OCI-LY3 (cell line): Measurements from ENCODE around the gene ACTA2.

Experiments used
- H2AFZ ChIP-seq: fragments of 200-600, 300-600 bp; shearing (Covaris generic); 2 replicates; pipeline ENCODE4 v1.6.0; 2014; ENCODE audit warnings: antibody characterized with exemption, low read depth, low read length
- H3K27ac ChIP-seq: fragments of 200-600, 300-600 bp; sonication (generic); 2 replicates; pipeline ENCODE4 v1.5.1; 2014; ENCODE audit warnings: mild to moderate bottlenecking, low read length, moderate library complexity, mixed read lengths
- H3K27me3 ChIP-seq: fragments of 200-600, 300-600 bp; sonication (generic); 2 replicates; pipeline ENCODE4 v1.6.1; 2014; ENCODE audit warnings: low read depth, low read length, mixed read lengths
- H3K36me3 ChIP-seq: fragments of 200-600, 300-600 bp; sonication (generic); replicated peaks from 2 replicates; pipeline ENCODE3; 2014; ENCODE audit warnings: low read depth, low read length, mixed read lengths
- H3K4me1 ChIP-seq: fragments of 300-600, 200-600 bp; sonication (generic); 2 replicates; pipeline ENCODE4 v1.6.1; 2014; ENCODE audit warnings: low read length, mixed read lengths
- H3K4me2 ChIP-seq: fragments of 200-600, 300-600 bp; sonication (generic); 2 replicates; pipeline ENCODE4 v1.6.1; 2014; ENCODE audit warnings: low read length, mixed read lengths
- H3K4me3 ChIP-seq: fragments of 300-600, 200-600 bp; sonication (generic); 2 replicates; pipeline ENCODE4 v1.5.1; 2014; ENCODE audit warnings: antibody characterized with exemption, mild to moderate bottlenecking, low read length, moderate library complexity
- H3K79me2 ChIP-seq: fragments of 300-600, 200-600 bp; shearing (Covaris generic); 2 replicates; pipeline ENCODE4 v1.6.1; 2014; ENCODE audit warnings: mild to moderate bottlenecking, low read length, mixed read lengths
- H3K9ac ChIP-seq: fragments of 300-600, 200-600 bp; shearing (Covaris generic); 2 replicates; pipeline ENCODE4 v1.6.0; 2014; ENCODE audit warnings: mild to moderate bottlenecking, low read length, moderate library complexity
- H3K9me3 ChIP-seq: fragments of 200-600, 300-600 bp; shearing (Covaris generic); 2 replicates; pipeline ENCODE4 v1.6.1; 2014; ENCODE audit warnings: low read length, mixed read lengths; ENCODE audit not compliant: insufficient read depth
- H4K20me1 ChIP-seq: fragments of 200-600, 300-600 bp; sonication (generic); 2 replicates; pipeline ENCODE4 v1.6.1; 2016; ENCODE audit warnings: low read length, mixed read lengths; ENCODE audit not compliant: insufficient read depth
- EZH2phosphoT487 ChIP-seq: fragments of 200-600 bp; shearing (Covaris generic); IDR thresholded peaks from 2 replicates; pipeline ENCODE4 v1.6.1; 2018; ENCODE audit warnings: antibody characterized with exemption, mixed run types, low read depth
- TF ChIP-seq, protein P1 (sequence below): fragments of 200-600, 300-600 bp; sonication (generic); IDR thresholded peaks from 2 replicates; pipeline ENCODE4 v1.5.1; 2014; ENCODE audit warnings: antibody characterized with exemption, low read length, low read depth

ACTA2 gene

DNA sequence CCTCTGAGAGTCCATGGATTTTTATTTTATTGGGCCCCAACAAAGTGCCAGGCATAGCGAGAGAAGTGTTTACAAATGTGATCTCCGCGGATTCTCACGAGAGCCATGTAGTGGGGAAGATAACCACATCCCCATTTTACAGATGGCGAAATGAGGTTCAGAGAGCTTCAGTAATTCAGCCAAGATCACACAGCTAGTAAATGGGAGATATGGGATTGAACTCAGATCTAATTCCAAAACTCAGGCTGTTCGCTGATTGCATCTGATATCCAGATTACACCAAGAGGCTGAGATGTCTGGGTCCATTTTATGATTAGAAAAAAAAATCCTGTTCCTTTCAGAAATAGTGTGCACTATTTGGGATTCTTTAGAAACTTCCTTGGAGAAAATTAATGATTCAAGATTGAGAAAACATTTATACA is 39.3 kb upstream of the ACTA2 start:
- peak overlapping the region; percentile 96 for H3K4me3 ChIP-seq
- H3K4me2 ChIP-seq: peak overlapping the region; percentile 89
- no peaks in the 10 kb centered on the region for H3K9me3 ChIP-seq
- H3K9ac ChIP-seq: peak overlapping the region; percentile 87
- H3K79me2 ChIP-seq: peaks cover 48% of the 10 kb centered on the region
- peaks cover 58% of the 10 kb centered on the region for H3K4me1 ChIP-seq
- H3K36me3 ChIP-seq: no peaks in the 10 kb centered on the region
- TF ChIP-seq, protein P1, sequence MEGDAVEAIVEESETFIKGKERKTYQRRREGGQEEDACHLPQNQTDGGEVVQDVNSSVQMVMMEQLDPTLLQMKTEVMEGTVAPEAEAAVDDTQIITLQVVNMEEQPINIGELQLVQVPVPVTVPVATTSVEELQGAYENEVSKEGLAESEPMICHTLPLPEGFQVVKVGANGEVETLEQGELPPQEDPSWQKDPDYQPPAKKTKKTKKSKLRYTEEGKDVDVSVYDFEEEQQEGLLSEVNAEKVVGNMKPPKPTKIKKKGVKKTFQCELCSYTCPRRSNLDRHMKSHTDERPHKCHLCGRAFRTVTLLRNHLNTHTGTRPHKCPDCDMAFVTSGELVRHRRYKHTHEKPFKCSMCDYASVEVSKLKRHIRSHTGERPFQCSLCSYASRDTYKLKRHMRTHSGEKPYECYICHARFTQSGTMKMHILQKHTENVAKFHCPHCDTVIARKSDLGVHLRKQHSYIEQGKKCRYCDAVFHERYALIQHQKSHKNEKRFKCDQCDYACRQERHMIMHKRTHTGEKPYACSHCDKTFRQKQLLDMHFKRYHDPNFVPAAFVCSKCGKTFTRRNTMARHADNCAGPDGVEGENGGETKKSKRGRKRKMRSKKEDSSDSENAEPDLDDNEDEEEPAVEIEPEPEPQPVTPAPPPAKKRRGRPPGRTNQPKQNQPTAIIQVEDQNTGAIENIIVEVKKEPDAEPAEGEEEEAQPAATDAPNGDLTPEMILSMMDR: no peak
- TF ChIP-seq EZH2phosphoT487: no peak
- H4K20me1 ChIP-seq: no peaks in the 10 kb centered on the region
- H3K27ac ChIP-seq: peak overlapping the region; percentile 56
- peak overlapping the region; percentile 73 for H2AFZ ChIP-seq
- no peaks in the 10 kb centered on the region for H3K27me3 ChIP-seq

DNA sequence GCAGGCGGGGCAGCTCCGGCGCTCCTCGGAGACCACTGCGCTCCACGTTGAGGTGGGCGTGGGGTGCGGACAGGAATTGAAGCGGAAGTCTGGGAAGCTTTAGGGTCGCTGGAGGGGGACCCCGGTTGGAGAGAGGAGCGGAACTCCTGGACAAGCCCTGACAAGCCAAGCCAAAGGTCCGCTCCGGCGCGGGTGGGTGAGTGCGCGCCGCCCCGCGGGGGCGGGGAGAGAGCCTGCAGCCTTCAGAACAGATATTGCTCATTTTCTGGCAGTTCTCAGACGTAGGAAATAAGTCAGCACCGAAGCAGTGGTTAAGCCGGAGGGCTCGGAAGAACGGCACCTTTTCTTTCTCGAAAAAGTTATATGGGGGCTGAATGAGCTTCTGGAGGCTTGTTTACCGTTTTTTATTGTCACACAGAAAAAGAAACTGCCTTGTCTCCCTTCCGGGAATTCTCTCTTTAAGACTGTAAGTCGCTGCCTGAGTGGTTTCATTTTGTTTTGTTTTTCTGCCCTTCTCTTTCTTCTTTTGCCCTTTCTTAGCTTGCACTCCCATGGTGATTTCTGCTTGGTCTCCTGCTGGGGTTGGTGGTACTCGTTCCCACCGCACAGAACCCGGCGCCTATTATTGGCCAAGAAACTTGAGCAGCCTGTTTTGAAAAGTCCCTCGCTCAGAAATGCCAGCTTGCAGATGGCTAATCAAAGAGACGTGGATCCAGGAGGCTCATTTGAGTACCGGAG is 38.8 kb upstream of the ACTA2 start:
- peak overlapping the region; percentile 73 for H2AFZ ChIP-seq
- H3K4me3 ChIP-seq: peak overlapping the region; percentile 96
- peaks cover 44% of the 10 kb centered on the region for H3K79me2 ChIP-seq
- H3K27me3 ChIP-seq: no peaks in the 10 kb centered on the region
- H3K4me2 ChIP-seq: peak overlapping the region; percentile 89
- H4K20me1 ChIP-seq: no peaks in the 10 kb centered on the region
- TF ChIP-seq, protein P1: no peak; the same call in 1 of the 2 replicates
- TF ChIP-seq EZH2phosphoT487: no peak
- H3K4me1 ChIP-seq: peaks cover 53% of the 10 kb centered on the region
- no peaks in the 10 kb centered on the region for H3K9me3 ChIP-seq
- peak overlapping the region; percentile 56 for H3K27ac ChIP-seq
- H3K36me3 ChIP-seq: no peaks in the 10 kb centered on the region
- peak overlapping the region; percentile 87 for H3K9ac ChIP-seq

DNA sequence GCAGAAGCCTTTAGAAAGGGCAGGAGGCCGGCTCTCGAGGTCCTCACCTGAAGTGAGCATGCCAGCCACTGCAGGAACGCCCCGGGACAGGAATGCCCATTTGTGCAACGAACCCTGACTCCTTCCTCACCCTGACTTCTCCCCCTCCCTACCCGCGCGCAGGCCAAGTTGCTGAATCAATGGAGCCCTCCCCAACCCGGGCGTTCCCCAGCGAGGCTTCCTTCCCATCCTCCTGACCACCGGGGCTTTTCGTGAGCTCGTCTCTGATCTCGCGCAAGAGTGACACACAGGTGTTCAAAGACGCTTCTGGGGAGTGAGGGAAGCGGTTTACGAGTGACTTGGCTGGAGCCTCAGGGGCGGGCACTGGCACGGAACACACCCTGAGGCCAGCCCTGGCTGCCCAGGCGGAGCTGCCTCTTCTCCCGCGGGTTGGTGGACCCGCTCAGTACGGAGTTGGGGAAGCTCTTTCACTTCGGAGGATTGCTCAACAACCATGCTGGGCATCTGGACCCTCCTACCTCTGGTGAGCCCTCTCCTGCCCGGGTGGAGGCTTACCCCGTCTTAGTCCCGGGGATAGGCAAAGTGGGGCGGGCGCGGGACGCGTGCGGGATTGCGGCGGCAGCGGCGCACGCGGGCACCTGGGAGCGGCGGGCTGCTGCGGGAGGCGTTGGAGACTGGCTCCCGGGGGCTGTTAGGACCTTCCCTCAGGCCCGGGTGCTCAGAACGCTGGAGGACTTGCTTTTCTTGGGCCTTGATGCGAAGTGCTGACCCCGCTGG is 38.0 kb upstream of the ACTA2 start, which contains the start of gene FAS:
Gene FAS (plus strand): TSS at position 415 of the 777 bp plus-strand sequence. CDS start 79 bp downstream, at position 494.
- H3K4me1 ChIP-seq: peaks cover 45% of the 10 kb centered on the region
- H4K20me1 ChIP-seq: no peaks in the 10 kb centered on the region
- H3K9me3 ChIP-seq: no peaks in the 10 kb centered on the region
- H3K9ac ChIP-seq: peak within 1 kb of the TSS; percentile 87
- H3K4me3 ChIP-seq: peak within 1 kb of the TSS; percentile 96
- H3K27ac ChIP-seq: peak within 1 kb of the TSS; percentile 56
- H2AFZ ChIP-seq: peak within 1 kb of the TSS; percentile 73
- peaks cover 36% of the 10 kb centered on the region for H3K79me2 ChIP-seq
- no peaks in the 10 kb centered on the region for H3K27me3 ChIP-seq
- TF ChIP-seq, protein P1: no peak
- TF ChIP-seq EZH2phosphoT487: no peak
- H3K36me3 ChIP-seq: no peaks in the 10 kb centered on the region
- peak within 1 kb of the TSS; percentile 89 for H3K4me2 ChIP-seq
